Measurements from ENCODE around the gene YDJC. TPM values are rescaled to one million over a fixed set of nuclear protein-coding genes. Genes with fewer than 3 reads are reported as not detected.
"Not testable (repeated sequence)": the region's sequence is repeated elsewhere in the genome, so short reads cannot be mapped to it uniquely, and the experiment has no call there.

The YDJC gene
- total and polyA plus RNA-seq, 2 experiments from 2014 or later = 53.3 to 83.7 TPM

DNA sequence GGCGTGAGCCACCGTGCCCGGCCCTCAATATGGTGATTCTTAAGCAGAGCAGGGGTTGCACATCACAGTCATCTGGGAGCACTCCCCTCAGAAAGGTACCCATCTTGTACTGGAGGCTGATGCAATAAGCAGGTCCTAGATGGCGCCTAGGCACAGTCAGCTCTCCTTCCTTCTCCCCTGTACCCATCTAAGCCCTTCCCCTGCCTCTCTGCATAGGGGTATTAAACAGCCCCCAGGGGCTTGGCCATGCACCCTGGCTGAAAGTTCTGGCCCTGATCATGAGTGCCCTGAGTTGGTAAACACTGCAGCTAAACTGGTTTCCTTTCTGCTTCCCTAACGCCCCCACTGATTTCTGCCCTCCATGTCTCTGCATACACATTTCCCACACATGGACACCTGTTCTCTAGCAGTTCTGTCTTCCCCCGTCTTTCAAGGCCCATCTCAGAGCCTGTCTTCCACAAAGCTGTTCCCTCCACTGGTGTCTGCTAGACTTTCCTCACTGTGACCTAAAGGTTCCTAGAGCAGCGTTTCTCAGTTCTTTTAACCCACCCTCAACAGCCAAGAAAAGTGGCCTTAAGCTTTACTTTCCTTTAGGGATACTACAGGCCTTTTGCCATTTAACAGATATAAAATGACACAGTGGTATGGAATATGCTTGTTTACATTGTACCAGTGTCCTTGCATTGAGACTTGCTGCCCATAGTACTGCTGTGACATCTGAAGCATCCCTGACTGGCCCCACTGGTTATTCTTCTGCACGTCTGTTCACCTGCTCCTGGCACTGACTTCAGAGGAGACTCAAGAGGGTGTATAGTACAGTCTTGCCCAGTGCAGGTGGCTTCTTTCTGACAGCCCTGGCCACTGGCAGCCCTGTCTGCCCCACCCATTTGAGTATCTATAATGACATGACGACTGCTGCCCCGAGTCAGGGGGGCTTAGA is 46.8 kb downstream of the YDJC start:
- Mint-ChIP-seq H3K9me3 (no peaks in the 10 kb centered on the region), H3K36me3 (ENCODE audit: low read depth) (no peaks in the 10 kb centered on the region; the same call in 2 of the 3 replicates), H3K4me1 (peaks cover 13% of the 10 kb centered on the region), H3K4me3 (no peak overlapping the region), H3K27ac (peak overlapping the region; percentile 85), H3K27me3 (ENCODE audit: insufficient read depth, low read depth, poor library complexity) (peaks cover 7% of the 10 kb centered on the region)
- H3K27ac ChIP-seq (ENCODE audit: low read depth) = peak overlapping the region; percentile 76; the same call in 1 of the 2 replicates
- no peak for DNase-seq (ENCODE audit: low spot score)
- H2AFZ ChIP-seq = no peak overlapping the region
- no peaks in the 10 kb centered on the region; the same call in 1 of the 2 replicates for H3K4me1 ChIP-seq (ENCODE audit: insufficient read depth)
- peaks cover 100% of the 10 kb centered on the region for H3K79me2 ChIP-seq (replicated peaks; ENCODE audit: insufficient read depth)
- H3K27me3 ChIP-seq (ENCODE audit: insufficient read depth) = no peaks in the 10 kb centered on the region
- peaks cover 87% of the 10 kb centered on the region for H4K20me1 ChIP-seq (replicated peaks; ENCODE audit: insufficient read depth)
- no peaks in the 10 kb centered on the region for H3K36me3 ChIP-seq (ENCODE audit: insufficient read depth)
- TF ChIP-seq NANOG (IDR thresholded peaks at IDR 0.05; ENCODE audit: borderline replicate concordance) (no peak), EZH2phosphoT487 (IDR thresholded peaks at IDR 0.05; ENCODE audit: unreplicated experiment) (no peak), POLR2AphosphoS5 (IDR thresholded peaks at IDR 0.05; ENCODE audit: low read depth) (no peak), STAT1 (IDR thresholded peaks at IDR 0.05; ENCODE audit: unreplicated experiment) (no peak), CREB1 (CRISPR knock-in tag; IDR thresholded peaks at IDR 0.05; ENCODE audit: low read depth) (no peak), JUNB (IDR thresholded peaks at IDR 0.05; ENCODE audit: unreplicated experiment) (no peak), ZNF114 (CRISPR knock-in tag; IDR thresholded peaks at IDR 0.05) (no peak)
- TF ChIP-seq, protein P1, sequence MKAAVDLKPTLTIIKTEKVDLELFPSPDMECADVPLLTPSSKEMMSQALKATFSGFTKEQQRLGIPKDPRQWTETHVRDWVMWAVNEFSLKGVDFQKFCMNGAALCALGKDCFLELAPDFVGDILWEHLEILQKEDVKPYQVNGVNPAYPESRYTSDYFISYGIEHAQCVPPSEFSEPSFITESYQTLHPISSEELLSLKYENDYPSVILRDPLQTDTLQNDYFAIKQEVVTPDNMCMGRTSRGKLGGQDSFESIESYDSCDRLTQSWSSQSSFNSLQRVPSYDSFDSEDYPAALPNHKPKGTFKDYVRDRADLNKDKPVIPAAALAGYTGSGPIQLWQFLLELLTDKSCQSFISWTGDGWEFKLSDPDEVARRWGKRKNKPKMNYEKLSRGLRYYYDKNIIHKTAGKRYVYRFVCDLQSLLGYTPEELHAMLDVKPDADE (IDR thresholded peaks at IDR 0.05) = no peak
- TF ChIP-seq, protein P2, sequence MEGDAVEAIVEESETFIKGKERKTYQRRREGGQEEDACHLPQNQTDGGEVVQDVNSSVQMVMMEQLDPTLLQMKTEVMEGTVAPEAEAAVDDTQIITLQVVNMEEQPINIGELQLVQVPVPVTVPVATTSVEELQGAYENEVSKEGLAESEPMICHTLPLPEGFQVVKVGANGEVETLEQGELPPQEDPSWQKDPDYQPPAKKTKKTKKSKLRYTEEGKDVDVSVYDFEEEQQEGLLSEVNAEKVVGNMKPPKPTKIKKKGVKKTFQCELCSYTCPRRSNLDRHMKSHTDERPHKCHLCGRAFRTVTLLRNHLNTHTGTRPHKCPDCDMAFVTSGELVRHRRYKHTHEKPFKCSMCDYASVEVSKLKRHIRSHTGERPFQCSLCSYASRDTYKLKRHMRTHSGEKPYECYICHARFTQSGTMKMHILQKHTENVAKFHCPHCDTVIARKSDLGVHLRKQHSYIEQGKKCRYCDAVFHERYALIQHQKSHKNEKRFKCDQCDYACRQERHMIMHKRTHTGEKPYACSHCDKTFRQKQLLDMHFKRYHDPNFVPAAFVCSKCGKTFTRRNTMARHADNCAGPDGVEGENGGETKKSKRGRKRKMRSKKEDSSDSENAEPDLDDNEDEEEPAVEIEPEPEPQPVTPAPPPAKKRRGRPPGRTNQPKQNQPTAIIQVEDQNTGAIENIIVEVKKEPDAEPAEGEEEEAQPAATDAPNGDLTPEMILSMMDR (conservative IDR thresholded peaks at IDR 0.05; ENCODE audit: low read depth in 2 of 2) = no peak
- no peak for ATAC-seq
- no peak overlapping the region for H3K4me2 ChIP-seq
- H3F3A ChIP-seq (replicated peaks; ENCODE audit: low read depth) = no peaks in the 10 kb centered on the region
- H3K4me3 ChIP-seq = no peak overlapping the region
- no peaks in the 10 kb centered on the region for H3K9me2 ChIP-seq (ENCODE audit: insufficient read depth)

DNA sequence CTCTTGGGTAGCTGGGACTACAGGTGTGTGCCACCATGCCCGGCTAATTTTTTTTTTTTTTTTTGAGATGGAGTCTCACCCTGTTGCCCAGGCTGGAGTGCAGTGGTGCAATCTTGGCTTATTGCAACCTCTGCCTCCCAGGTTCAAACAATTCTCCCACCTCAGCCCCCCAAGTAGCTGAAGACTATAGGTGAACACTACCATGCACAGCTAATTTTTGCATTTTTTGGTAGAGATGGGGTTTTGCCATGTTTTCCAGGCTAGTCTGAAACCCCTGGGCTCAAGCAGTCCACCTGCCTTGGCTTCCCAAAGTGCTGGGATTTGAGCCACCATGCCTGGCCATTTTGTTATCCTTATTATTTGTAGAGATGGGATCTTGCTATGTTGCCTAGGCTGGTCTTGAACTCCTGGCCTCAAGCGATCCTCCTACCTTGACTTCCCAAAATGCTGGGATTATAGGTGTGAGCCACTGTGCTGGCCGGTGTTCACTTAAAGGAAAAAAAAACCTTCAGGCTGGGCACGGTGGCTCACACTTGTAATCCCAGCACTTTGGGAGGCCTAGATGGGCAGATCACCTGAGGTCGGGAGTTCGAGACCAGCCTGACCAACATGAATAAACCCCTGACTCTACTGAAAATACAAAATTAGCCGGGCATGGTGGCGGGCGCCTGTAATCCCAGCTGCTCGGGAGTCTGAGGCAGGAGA is 48.7 kb downstream of the YDJC start:
- H2AFZ ChIP-seq; H3K36me3 Mint-ChIP-seq (ENCODE audit: low read depth); H3K27ac Mint-ChIP-seq; H3K4me3 ChIP-seq; H3K4me2 ChIP-seq; H3K36me3 ChIP-seq (ENCODE audit: insufficient read depth); H3K27me3 Mint-ChIP-seq (ENCODE audit: insufficient read depth, low read depth, poor library complexity); H3F3A ChIP-seq (replicated peaks; ENCODE audit: low read depth); H3K9me3 Mint-ChIP-seq; H3K4me1 Mint-ChIP-seq; H3K27me3 ChIP-seq (ENCODE audit: insufficient read depth); DNase-seq (ENCODE audit: low spot score); H3K9me2 ChIP-seq (ENCODE audit: insufficient read depth); H3K27ac ChIP-seq (ENCODE audit: low read depth); H3K4me3 Mint-ChIP-seq; ATAC-seq; H3K4me1 ChIP-seq (ENCODE audit: insufficient read depth): not testable (repeated sequence)
- Histone ChIP-seq H4K20me1 (replicated peaks; ENCODE audit: insufficient read depth) (peaks cover 87% of the 10 kb centered on the region), H3K79me2 (replicated peaks; ENCODE audit: insufficient read depth) (peaks cover 100% of the 10 kb centered on the region)

DNA sequence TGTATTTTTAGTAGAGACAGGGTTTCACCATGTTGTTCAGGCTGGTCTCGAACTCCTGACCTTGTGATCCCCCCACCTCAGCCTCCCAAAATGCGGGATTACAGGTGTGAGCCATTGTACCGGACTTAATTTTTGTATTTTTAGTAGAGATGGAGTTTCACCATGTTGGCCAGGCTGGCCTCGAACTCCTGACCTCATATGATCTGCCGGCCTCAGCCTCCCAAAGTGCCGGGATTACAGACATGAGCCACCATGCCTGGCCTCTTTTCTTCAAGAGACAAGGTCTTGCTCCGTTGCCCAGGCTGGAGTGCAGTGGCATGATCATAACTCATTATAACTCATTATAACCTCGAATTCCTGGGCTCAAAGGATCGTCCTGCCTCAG is 49.2 kb downstream of the YDJC start:
- not testable (repeated sequence) for DNase-seq (ENCODE audit: low spot score); H2AFZ ChIP-seq; H3K4me1 Mint-ChIP-seq; H3K36me3 ChIP-seq (ENCODE audit: insufficient read depth); H3F3A ChIP-seq (replicated peaks; ENCODE audit: low read depth); H3K4me3 ChIP-seq; H3K4me3 Mint-ChIP-seq; H3K9me2 ChIP-seq (ENCODE audit: insufficient read depth); H3K27ac ChIP-seq (ENCODE audit: low read depth); H3K4me1 ChIP-seq (ENCODE audit: insufficient read depth); H3K27ac Mint-ChIP-seq; H3K27me3 Mint-ChIP-seq (ENCODE audit: insufficient read depth, low read depth, poor library complexity); ATAC-seq; H3K36me3 Mint-ChIP-seq (ENCODE audit: low read depth); H3K9me3 Mint-ChIP-seq; H3K27me3 ChIP-seq (ENCODE audit: insufficient read depth); H3K4me2 ChIP-seq
- H4K20me1 ChIP-seq (replicated peaks; ENCODE audit: insufficient read depth) = peaks cover 87% of the 10 kb centered on the region
- H3K79me2 ChIP-seq (replicated peaks; ENCODE audit: insufficient read depth) = peaks cover 100% of the 10 kb centered on the region
